NCI-H748 (cell line): ENCODE results near the gene C2orf80.
"Not testable (repeated sequence)": the region's sequence is repeated elsewhere in the genome, so short reads cannot be mapped to it uniquely, and the experiment has no call there.

ENCODE experiments used
- DNase-seq: peaks from one replicate; lab custom pipeline; 2025; ENCODE audit not compliant: unreplicated experiment; lab: John Stamatoyannopoulos, UW

Gene C2orf80

GRCh38 chr2:208179028-208179609 lies 10.7 kb downstream of the C2orf80 start:
- no peak for DNase-seq

DNA sequence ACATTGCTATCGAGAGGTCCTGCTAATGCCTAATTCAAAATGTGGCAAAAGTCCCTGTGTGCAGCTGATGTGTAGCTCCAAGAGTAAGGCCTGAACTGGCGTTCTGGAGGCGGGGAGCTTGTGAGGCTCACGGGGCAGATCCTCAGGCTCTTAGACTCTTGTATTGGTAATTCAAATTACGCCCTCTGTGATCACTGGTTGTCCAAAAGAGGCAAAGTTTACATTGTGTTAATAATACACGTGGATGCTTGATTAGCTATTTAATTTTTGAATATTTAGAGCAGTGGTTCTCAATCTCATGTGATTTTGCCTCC lies 14.0 kb downstream of the C2orf80 start:
- DNase-seq, result no peak

DNA sequence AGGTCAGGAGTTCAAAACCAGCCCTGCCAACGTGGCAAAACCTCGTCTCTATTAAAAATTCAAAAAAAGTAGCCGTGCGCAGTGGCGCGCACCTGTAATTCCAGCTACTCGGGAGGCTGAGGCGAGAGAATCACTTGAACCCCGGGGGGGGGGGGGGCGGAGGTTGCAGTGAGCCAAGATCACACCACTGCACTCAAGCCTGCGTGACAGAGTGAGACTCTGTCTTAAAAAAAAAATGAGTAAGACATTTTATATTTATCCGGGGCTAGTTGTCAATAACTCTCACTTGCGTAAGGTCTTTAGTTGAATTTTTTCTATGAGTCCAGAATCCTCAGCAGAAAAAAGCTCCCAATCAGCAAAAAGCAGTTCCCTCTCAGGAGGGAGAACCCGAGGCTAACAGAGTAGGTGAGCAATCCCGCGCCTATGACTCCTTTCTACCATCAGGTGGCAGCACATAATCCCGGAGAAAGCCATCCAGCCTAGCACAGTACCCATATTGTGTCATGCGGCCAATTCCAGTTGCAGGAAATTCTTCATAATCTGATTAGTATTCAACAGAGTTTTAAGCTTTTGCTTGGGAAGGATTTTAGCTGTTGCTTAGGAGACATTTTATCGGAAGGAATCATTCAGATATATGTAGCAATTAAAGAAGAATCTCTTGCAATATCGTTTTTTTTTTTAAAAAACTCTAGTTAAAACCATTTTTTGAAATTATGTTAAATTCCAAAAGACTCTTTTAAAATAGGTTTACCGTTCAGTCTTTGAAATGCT lies 14.6 kb downstream of the C2orf80 start:
- DNase-seq, result peak; percentile 80

GRCh38 chr2:208174144-208174543 lies 15.7 kb downstream of the C2orf80 start:
- DNase-seq, result no peak

DNA sequence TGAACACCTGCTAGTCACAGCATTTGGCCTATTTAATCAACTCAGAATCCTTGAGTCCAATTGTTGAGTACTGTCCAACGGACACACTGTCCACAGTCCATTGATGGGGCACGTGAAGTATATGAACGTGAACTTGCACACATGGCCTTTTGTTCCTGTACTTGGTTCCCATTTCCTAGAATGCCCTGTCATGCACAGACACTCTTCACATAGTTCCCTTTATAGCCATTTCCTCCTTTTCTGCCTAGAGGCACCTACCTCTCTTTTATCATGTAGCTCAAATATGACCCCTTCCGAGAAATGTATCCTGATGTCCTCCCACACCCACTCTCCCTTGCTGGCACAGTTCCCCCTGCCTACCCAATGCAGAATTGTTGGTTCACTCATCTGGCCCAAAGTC lies 17.7 kb downstream of the C2orf80 start:
- DNase-seq, result no peak

- no peak for DNase-seq
Observed at GRCh38 chr2:208164951-208165755, 24.7 kb downstream of the C2orf80 start.

- no peak for DNase-seq
Observed at GRCh38 chr2:208163489-208163888, 26.3 kb downstream of the C2orf80 start, which contains the start of gene CRYGA. Gene CRYGA, minus strand, starts transcription at chr2:208163589. Its CDS starts 33 bp downstream, at chr2:208163556.

- no peak for DNase-seq
Observed at GRCh38 chr2:208156439-208156838, 33.4 kb downstream of the C2orf80 start.

DNA sequence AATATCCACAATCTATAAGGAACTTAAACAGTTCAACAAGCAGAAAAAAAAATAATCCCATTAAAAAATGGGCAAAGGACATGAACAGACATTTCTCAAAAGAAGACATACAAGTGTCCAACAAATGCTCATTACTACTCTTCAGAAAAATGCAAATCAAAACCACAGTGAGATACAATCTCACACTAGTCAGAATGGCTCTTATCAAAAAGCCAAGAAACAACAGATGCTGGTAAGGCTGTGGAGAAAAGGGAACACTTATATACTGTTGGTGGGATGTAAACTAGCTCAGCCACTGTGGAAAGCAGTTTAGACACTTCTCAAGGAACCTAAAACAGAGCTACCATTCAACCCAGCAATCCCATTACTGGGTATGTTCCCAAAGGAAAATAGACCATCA lies 36.7 kb downstream of the C2orf80 start:
- DNase-seq, result no peak

DNA sequence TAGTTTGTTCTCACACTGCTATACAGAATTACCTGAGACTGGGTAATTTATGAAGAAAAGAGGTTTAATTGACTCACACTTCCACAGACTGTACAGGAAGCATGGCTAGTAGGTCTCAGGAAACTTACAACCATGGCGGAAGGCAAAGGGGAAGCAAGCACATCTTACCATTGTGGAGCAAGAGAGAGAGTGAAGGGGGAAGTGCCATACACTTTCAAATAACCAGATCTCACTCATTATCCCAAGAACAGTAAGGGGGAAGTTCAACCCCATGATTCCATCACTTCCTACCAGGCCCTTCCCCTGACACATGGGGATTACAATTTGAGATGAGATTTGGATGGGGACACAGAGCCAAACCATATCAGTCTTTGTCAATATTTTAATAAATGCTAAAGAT lies 38.9 kb downstream of the C2orf80 start:
- no peak for DNase-seq

DNA sequence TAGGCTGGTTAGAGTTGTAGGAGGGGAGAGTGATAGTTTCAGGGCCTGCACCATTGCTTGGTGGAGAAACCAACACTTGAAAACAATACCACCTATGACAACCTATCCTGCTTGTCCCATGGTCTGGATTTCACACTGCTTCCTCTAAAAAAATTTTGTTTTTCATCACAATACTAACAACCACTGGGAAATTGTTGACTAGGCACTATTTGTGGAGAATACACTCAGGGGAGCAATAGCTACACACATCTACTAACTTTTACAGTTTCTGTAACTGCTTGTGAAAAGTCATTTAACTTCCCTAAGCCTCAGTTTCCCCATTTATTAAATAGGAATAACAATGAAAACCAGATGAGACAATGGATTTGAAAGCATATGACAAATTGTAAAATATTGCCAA lies 39.7 kb downstream of the C2orf80 start:
- DNase-seq, result no peak

- DNase-seq, result peak; percentile 8
Observed at GRCh38 chr2:208148803-208149202, 41.0 kb downstream of the C2orf80 start.

DNA sequence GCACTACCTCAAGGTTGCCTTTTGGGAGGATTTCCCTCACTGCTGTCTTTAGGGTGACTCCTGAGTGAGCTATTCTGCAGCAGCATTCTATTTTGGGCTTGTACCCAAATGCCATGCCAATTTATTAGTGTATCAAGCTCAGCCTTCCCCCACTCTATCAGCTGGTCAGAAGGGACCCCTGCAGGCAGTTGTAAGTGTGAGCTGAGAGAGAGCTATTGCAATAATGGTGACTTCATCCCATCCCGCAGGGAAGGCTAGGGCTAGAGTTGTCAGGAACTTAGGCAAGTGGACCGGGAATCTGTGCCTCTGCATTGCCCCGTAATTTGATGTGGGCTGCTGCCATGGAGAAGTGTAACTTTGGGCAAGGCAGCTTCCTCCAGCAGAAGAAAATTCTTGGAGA lies 42.1 kb downstream of the C2orf80 start:
- no peak for DNase-seq

DNA sequence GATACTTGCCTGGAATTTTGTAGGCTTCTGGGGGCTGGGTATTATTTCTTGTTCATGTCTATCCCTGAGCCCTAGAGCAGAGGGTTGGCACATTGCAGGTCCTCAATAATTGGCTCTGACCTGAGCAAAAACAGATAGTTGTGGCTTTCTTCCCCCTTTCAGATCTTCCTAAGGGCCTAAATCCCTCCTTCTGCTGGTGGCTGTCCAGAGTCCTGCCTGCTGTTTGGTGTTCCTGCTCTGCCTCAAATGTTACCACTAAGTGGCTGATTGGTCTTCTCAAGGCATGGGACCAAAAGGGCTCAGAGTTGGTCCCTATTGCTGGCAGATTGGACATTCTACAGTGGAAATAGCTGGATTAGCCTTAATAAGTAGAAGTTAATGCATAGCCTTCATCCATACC lies 42.8 kb downstream of the C2orf80 start:
- DNase-seq, result no peak

- DNase-seq, result no peak
Observed at GRCh38 chr2:208146006-208146405, 43.8 kb downstream of the C2orf80 start, which contains the start of gene CRYGB. Gene CRYGB, minus strand, starts transcription at chr2:208146158. Its CDS starts 38 bp downstream, at chr2:208146120.

DNA sequence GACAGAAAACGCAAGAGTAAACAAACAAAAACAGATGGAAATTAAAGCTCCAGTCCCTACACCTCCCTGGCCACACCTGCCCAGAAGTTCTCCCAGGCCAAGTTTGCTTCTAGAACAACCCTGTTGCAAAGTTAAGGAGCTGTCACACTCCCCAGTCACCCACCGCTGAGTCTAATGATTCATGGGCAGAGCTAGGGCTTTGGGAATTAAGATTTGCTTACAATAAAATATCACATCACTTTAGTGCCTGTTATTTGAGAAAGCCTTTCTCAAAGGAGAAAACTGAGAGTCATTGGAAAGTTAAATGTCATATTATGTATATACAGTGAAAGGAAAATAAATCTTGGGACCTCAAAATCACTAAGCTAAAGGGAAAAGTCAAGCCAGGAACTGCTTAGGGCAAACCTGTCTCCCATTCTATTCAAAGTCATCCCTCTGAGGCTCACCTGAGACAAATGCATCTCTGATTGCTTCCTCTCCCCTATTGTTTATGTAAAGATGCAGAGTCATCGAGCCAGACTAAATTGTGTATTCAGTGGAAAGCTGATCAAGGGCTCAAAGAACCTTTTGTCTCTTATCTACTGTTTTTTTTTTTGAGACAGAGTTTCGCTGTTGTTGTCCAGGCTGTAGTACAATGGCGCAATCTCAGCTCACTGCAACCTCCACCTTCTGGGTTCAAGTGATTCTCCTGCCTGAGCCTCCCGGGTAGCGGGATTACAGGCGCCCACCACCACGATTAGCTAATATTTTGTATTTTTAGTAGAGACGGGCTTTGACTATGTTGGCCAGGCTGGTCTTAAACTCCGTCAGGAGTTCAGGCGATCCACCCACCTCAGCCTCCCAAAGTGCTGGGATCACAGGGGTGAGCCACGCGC lies 46.7 kb downstream of the C2orf80 start:
- peak; percentile 93 for DNase-seq

DNA sequence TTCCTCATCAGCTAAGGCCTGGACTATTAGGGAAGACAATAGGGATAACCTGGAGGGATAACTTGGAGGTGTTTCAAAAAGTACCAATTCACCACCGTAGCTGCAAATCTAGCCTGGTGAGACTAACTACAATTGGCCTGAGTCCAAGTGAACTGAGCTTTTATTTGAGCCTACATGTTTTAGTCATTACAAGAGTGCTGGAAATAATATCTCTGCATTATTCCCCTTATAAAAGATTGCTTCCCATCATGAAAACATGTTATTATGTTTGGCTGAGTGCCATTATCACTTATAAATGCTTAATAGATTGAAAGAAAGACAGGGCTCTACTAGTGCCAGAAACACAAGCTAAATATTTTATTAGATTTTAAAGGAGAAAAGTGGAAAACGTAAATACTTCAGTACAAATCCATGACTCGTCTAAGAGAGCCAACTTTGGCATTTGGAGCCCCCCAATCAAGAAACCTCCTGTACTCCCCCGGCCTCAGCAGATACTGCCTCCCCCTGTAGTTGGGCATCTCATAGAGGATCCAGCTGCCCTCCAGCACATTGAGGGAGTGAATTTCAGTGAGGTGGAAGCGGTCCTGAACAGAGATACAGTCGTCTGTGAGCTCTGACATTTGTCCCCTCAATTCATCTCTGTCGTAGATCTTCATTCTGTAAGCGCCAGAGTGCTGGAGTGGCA lies 47.4 kb downstream of the C2orf80 start:
- peak; percentile 99 for DNase-seq

DNA sequence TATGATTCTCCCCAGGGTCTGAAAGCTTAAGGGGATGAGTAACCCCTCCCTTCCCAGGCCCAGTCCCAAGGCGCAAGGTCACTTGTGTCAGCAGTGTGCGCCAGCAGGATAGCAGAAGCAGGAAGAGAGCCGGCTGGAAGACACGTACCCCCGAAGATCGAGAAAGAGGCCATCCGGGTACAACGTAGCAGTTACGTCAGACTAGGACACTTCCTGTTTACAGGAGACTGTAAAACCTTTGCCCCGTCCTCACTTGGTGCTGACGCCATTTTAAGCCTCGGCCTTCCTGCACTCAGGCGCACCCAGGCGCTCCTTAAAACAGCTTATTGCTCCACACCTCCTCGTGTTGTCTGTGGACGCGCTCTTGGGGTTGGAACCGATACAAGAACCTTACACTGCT lies 50.4 kb downstream of the C2orf80 start:
- no peak for DNase-seq

GRCh38 chr2:208138334-208138733 lies 51.5 kb downstream of the C2orf80 start:
- not testable (repeated sequence) for DNase-seq

DNA sequence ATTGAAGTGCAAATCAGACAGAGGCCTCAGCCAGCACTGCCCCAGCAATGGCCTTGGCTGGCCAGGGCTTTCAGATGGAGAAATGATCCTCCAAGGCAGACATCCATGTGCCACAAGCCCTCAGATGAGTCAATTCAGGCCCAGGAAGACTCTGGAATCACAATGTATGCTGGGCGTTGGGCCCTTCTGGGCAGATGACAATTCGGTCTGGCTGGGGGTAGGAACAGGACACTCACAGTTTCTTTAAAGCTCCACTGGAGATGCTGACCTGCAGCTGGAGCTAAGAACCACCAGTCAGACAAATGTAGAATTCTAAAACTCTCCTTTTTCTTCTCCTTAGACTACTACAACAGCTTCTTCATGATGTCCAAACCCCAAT lies 53.1 kb downstream of the C2orf80 start:
- no peak for DNase-seq
